HG02763 (cell line): ENCODE measurements around the gene SERPIND1.
"Not testable (repeated sequence)": the region's sequence is repeated elsewhere in the genome, so short reads cannot be mapped to it uniquely, and the experiment has no call there.

ENCODE experiments used
- ATAC-seq: cut with Tn5 transposase; IDR thresholded peaks from one replicate; pipeline ENCODE4 v1.9.1; 2021; ENCODE audit warnings: mild to moderate bottlenecking, moderate library complexity; ENCODE audit not compliant: unreplicated experiment

SERPIND1 gene

GRCh38 chr22:20811171-20811570 is 37.3 kb downstream of the SERPIND1 start:
- ATAC-seq, result no peak

DNA sequence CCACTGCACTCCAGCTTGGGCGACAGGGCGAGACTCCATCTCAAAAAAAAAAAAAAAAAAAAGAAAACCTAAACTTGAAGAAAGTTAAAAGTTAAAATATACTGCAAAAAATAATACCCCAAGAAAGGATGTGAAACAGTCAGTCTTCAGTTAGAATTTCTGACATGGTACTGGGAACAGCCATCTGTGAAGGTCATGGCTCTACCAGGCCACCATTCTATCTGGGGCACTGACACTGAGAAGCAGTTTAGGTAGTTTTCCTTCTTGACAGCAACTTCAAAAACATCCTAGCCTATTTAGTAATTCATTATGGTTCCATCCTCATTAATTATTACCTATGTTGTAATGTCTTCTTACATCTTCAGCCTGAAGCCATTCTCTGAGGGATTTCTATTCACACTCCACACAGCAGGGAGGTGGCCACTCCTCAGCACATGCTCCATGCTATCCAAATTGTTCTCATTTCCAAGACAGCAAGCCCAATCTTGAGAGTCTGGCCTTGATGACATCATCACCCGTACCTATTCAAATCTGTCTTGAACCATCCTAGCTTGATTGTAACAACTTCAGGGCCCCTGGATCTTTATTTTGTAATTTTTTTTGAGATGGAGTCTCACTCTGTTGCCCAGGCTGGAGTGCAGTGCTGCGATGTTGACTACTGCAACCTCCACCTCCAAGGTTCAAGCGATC is 38.2 kb downstream of the SERPIND1 start:
- ATAC-seq, result no peak

DNA sequence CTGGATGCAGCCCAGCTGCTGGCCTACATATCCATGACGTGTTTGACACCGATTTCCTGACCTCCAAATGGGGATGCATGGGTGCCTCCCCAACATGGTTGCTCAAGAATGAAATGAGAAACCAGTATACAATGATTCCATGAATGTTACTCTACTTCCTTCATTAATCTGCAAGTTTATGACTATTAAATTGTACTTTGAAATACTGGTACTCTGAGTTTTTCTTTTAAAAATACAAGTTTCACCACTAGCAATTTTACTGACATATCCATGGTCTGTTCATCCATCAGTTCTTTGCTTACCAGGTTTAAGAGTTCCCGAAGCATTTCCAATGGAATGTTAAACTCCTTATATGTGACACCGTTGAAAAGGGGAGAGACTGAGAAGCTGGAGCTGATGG is 39.1 kb downstream of the SERPIND1 start:
- no peak for ATAC-seq

GRCh38 chr22:20814221-20814808 is 40.4 kb downstream of the SERPIND1 start:
- ATAC-seq, result no peak

- no peak for ATAC-seq
Measured at GRCh38 chr22:20815477-20816050, 41.7 kb downstream of the SERPIND1 start.

GRCh38 chr22:20816559-20816958 is 42.6 kb downstream of the SERPIND1 start:
- ATAC-seq, result no peak

- ATAC-seq, result no peak
Measured at GRCh38 chr22:20818471-20818870, 44.6 kb downstream of the SERPIND1 start.

DNA sequence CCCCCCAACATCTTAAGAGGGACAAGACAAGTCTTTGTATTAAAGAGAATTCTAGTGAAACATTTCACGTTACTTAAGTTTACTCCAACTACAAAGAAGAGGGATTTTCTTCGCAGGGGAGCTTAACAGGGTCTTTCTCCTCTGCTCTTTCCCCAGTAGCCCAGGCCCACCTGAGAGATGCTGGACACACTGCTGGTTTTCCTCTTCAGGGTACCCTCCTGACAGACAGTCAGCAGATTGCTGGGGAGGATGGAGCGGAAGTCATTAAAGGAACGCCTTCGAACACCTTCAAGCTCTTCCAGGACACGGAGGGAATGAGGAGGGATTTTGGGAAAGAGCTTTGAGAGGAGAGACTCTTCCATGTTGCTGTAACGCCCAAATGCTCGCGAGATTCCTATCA is 45.6 kb downstream of the SERPIND1 start:
- no peak for ATAC-seq

DNA sequence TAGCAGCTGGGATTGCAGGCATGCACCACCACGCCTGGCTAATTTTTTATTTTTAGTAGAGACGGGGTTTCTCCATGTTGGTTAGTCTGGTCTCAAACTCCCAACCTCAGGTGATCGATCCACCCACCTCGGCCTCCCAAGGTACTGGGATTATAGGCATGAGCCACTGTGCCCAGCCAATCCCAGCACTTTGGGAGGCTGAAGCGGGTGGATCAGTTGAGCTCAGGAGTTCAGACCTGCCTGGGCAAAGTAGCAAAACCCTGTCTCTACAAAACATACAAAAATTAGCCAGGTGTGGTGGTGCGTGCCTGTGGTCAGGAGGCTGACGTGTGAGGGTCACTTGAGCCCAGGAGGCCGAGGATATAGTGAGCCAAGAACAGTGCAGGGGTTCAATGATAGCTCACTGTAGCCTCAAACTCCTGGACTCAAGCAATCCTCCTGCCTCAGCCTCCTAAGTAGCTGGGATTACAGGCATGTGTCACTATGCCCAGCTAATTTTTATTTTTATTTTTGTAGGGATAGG is 47.9 kb downstream of the SERPIND1 start:
- not testable (repeated sequence) for ATAC-seq

- ATAC-seq, result no peak
Measured at GRCh38 chr22:20822240-20822639, 48.3 kb downstream of the SERPIND1 start.

- no peak for ATAC-seq
Measured at GRCh38 chr22:20823264-20823663, 49.4 kb downstream of the SERPIND1 start.

DNA sequence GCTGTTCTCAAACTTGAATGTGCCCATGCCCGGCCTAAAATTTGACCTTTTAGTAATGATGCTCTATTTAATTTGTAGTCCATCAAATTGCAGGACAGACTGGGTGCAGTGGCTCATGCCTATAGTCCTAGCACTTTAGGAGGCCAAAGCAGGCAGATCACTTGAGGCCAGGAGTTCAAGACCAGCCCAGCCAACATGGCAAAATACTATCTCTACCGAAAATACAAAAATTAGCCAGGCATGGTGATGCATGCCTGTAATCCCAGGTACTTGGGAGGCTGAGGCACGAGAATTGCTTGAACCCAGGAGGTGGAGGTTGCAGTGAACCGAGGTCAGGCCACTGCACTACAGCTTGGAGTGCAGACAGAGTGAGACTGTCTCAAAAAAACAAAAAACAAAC is 51.3 kb downstream of the SERPIND1 start:
- ATAC-seq, result not testable (repeated sequence)

GRCh38 chr22:20825624-20826023 is 51.7 kb downstream of the SERPIND1 start:
- no peak for ATAC-seq

DNA sequence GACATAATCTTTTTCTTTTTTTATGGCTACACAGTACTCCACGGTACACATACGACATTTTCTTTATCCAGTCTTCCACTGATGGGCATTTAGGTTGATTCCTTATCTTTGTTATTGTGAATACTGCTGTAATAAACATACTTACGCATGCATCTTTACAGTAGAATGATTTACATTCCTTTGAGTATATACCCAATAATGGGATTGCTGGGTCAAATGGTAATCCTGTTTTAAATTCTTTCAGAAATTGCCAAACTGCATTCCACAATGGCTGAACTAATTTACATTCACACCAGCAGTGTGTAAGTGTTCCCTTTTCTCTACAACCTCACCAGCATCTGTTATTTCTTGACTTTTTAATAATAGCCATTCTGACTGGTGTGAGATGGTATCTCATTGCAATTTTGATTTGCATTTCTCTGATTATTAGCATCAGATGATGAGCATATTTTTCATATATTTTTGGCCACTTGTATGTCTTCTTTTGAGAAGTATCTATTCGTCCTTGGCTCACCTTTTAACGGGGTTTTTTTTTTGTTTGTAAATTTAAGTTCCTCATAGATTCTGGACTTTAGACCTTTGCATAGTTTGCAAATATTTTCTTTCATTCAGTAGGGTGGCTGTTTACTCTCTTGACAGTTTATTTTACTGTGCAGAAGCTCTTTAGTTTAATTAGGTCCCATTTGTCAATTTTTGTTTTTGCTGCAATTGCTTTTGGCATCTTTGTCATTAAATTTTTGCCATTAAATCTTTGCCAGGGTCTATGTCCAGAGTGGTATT is 52.6 kb downstream of the SERPIND1 start:
- ATAC-seq, result not testable (repeated sequence)

DNA sequence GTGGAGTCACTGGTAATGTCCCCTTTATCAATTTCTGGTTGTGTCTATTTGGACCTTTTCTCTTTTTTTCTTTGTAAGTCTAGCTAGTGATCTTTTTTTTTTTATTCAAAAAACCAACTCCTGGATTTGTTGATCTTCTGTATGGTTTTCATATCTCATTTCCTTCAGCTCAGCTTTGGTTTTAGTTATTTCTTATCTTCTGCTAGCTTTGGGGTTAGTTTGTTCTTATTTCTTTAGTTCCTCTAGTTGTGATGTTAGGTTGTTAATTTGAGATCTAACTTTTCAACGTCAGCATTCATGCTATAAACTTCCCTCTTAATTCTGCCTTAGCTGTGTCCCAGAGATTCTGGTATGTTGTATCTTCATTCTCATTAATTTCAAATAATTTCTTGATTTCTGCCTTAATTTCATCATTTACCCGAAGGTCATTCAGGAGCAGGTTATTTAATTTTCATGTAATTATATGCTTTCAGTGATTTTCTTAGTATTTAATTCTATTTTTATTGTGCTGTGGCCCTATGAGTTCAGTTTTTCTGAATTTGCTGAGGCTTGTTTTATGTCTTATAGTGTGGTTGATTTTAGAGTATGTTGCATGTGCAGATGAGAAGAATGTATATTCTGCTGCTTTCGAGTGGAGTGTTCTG is 55.7 kb downstream of the SERPIND1 start:
- ATAC-seq, result no peak

DNA sequence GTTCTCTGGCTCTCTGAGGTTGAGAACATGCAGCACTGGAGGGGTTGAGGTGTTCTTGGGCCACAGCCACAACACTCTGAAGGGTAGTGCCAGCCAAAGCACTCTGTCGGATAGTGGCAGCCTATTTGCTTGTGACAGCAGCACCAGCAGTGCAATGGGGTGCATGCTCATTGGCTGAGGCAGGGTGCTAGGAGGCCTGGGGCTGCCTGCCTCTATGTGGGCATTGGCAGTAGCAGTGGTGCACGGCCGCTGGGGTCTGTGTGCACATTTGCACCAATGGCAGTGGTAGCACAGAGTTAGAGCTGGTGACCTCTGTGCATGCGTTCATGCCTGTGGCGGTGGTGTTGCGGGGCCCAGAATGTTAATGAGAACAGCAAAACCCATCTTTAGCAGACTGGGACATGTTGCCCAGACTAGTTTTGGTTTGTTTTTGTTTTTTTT is 59.3 kb downstream of the SERPIND1 start:
- ATAC-seq, result no peak

- ATAC-seq, result no peak
Measured at GRCh38 chr22:20834206-20834605, 60.3 kb downstream of the SERPIND1 start.

DNA sequence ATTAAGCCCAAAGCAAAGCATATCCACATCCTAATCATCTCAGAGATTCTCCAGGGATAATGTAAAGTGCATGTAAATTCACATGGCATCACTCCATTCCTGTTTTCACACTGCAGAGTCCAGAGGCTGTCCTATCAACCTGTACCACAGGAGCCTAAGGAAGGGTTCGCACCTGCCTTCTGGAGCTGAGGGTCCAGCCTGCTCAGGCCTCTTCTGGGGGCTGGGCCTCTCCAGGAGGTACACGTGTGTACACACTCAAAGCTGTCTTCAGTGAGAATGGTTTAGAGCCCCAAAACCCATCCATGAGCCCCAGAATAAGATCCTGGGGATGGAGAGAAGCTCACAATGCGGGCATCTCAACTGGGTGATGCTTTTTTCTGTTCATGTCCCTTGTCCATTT is 60.8 kb downstream of the SERPIND1 start:
- no peak for ATAC-seq
